GM10248 (cell line): Measurements from ENCODE around the gene MDN1.
"Not testable (repeated sequence)": the region's sequence is repeated elsewhere in the genome, so short reads cannot be mapped to it uniquely, and the experiment has no call there.

Experiments used
- CTCF ChIA-PET: fragments of 300-600 bp; sonication (Branson Sonifier 250); formaldehyde crosslinking; extraction: SDS; loops from one replicate; lab custom pipeline; 2021; ENCODE audit warnings: antibody characterized with exemption; lab: Yijun Ruan, JAX
- POLR2A ChIA-PET: fragments of 350-650 bp; sonication (Branson Sonifier 250); formaldehyde crosslinking; extraction: SDS; loops from one replicate; lab custom pipeline; 2020; ENCODE audit warnings: antibody characterized with exemption; lab: Yijun Ruan, JAX
- DNase-seq: peaks from one replicate; pipeline ENCODE4 v3.0.0; 2012; ENCODE audit errors: extremely low spot score
- TF ChIP-seq, protein P1 (sequence below): IDR thresholded peaks from 2 replicates; pipeline ENCODE4 v1.5.1; 2012; ENCODE audit warnings: mild to moderate bottlenecking, low read depth; ENCODE audit errors: extremely low read depth, missing control alignments, control extremely low read depth

MDN1 gene

DNA sequence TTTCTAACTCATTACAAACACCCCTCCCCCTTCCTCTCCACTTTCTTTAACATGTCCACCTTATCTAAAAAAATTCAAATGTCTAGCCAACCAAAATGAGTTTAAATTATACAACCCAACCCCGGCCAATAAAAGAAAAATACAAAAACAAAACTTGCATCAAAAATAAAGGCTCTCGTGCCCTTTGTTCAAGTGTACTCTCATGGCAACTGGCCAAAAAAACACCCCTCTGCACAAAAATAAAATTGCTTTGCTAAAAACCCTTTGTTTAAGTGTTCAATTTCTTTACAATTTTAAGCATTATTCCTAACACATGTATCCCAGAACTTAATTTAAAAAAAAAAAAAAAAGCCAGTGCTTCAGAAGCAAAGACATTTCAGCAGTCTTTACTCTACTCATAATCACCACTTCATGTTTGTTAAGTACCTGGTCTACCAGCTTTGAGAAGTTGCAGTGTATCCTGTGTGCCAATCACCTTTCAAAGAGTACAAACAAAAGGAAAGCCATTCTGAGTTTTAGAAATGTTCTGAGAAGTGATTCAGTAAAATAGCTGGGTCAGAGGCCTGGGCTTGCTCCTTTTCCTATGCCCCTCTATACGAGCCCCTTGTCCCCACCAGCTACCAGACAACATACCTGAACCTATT lies 87.5 kb downstream of the MDN1 start:
- TF ChIP-seq, protein P1, sequence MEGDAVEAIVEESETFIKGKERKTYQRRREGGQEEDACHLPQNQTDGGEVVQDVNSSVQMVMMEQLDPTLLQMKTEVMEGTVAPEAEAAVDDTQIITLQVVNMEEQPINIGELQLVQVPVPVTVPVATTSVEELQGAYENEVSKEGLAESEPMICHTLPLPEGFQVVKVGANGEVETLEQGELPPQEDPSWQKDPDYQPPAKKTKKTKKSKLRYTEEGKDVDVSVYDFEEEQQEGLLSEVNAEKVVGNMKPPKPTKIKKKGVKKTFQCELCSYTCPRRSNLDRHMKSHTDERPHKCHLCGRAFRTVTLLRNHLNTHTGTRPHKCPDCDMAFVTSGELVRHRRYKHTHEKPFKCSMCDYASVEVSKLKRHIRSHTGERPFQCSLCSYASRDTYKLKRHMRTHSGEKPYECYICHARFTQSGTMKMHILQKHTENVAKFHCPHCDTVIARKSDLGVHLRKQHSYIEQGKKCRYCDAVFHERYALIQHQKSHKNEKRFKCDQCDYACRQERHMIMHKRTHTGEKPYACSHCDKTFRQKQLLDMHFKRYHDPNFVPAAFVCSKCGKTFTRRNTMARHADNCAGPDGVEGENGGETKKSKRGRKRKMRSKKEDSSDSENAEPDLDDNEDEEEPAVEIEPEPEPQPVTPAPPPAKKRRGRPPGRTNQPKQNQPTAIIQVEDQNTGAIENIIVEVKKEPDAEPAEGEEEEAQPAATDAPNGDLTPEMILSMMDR, result no peak
- DNase-seq, result no peak
- ChIA-PET POLR2A (no interaction called here), CTCF (interaction anchor here (1.2 to 2.1 kb wide), 2 partner anchors 10 to 76 kb away, joined by 3 to 5 read pairs; no protein-coding TSS in a partner anchor)

GRCh38 chr6:89731262-89731661 lies 88.3 kb downstream of the MDN1 start:
- POLR2A ChIA-PET, CTCF ChIA-PET, DNase-seq: not testable (repeated sequence)

DNA sequence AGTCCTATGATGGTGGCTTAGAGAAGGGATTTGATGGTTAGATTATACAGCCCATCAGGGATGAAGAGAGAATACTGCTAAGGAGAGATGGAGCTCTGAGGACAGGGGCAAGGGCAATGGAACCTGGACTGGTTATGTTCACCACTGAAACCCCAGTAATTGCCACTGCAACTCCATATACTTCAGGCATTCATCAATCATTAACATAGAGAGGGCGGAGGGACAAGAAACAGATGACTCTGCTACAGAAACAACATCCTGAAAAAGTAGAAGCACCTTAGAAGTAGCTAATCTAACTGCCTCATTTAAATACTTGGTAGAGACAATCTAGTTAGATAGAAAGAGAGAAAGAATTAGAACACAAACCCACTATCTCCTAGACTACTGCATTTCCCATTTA lies 89.8 kb downstream of the MDN1 start:
- CTCF ChIA-PET, result interaction anchor here (0.8 kb wide), 1 partner anchor 116 kb away, joined by 3 read pairs; no protein-coding TSS in a partner anchor
- TF ChIP-seq, protein P1, result no peak
- POLR2A ChIA-PET, result no interaction called here
- DNase-seq, result peak; percentile 21

GRCh38 chr6:89727501-89727900 lies 92.1 kb downstream of the MDN1 start:
- POLR2A ChIA-PET, result no interaction called here

DNA sequence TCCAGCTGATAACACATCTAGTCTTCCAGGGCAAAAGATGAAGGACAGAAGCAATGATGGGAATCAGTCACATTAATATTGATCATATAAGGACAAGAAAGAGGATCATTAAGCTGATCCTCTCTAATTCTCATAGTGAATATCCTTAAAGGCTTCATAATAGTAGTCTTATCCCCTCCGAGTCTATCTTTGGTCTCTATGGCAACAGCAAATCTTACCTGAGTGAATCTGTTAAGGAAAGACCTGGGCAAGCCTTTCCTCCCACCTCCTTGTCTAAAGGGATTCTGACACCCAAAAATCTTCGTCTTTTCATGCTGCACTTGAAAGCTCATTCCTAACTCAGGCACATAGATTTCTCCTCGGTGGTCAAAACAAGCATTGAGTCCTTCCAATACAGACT lies 94.6 kb downstream of the MDN1 start:
- CTCF ChIA-PET, result interaction anchor here (0.9 to 1.1 kb wide), 2 partner anchors 9 to 58 kb away, joined by 3 to 4 read pairs; no protein-coding TSS in a partner anchor
- TF ChIP-seq, protein P1, result no peak

More at GRCh38 chr6:89727501-89727900, 92.1 kb downstream of the MDN1 start:
- TF ChIP-seq, protein P1, result no peak
- no peak for DNase-seq
- CTCF ChIA-PET, result interaction anchor here (0.7 to 1.3 kb wide), 4 partner anchors 8 to 88 kb away, joined by 3 to 4 read pairs (median 3); no protein-coding TSS in a partner anchor

DNA sequence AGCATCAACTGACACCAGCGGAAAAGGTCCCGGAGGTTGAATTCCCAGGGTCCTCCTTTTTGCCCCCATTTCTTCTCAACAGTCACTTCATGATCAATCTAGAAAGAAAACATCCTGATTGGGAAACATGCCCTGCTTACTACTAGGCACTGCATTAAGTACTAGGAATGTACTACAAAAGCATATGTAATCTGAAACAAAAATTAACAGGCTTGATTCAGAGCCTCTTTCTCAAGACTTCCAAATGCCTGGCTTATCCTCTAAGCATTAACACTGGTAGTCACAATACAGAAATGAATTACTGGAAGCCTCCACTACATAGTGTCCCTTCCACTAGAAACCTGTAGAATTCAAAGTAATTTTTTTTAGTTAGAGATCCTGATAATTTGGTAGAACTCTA lies 96.5 kb downstream of the MDN1 start:
- DNase-seq, result no peak
- TF ChIP-seq, protein P1, result no peak
- ChIA-PET CTCF (no interaction called here), POLR2A (no interaction called here)

More for the DNA sequence above, 94.6 kb downstream of the MDN1 start:
- POLR2A ChIA-PET, result no interaction called here
- DNase-seq, result no peak

GRCh38 chr6:89716532-89716931 lies 103.1 kb downstream of the MDN1 start:
- POLR2A ChIA-PET, result no interaction called here
- CTCF ChIA-PET, result interaction anchor here (1.3 to 1.7 kb wide), 2 partner anchors 9 to 345 kb away, joined by 4 read pairs; no protein-coding TSS in a partner anchor
- TF ChIP-seq, protein P1, result no peak
- DNase-seq, result no peak
